Liver (tissue), 3 donors: Measurements from ENCODE around the gene UNKL.

Experiments used
- EGR1 ChIP-seq, 2 donors: IDR thresholded peaks; 2 replicates each; pipeline ENCODE4 v1.6.1; 2016 to 2018; ENCODE audit warnings: antibody characterized with exemption in 2 of 2, low read depth in 2 of 2
- FOXA2 ChIP-seq: IDR thresholded peaks from 2 replicates; pipeline ENCODE4 v1.6.1; 2016; ENCODE audit warnings: antibody characterized with exemption
- GABPA ChIP-seq, 2 donors: IDR thresholded peaks in 1 of 2; conservative IDR thresholded peaks in 1 of 2; 2 replicates each; pipeline ENCODE4 v1.6.1; 2016; ENCODE audit warnings: antibody characterized with exemption in 2 of 2, mild to moderate bottlenecking in 1 of 2, moderate library complexity in 1 of 2
- JUND ChIP-seq, 2 donors: IDR thresholded peaks; 2 replicates each; pipeline ENCODE4 v1.6.1; 2016; ENCODE audit warnings: antibody characterized with exemption in 2 of 2
- RAD21 ChIP-seq, 2 donors: IDR thresholded peaks; 2 replicates each; pipeline ENCODE4 v1.6.1; 2016; ENCODE audit warnings: antibody characterized with exemption in 2 of 2, mild to moderate bottlenecking in 2 of 2
- REST ChIP-seq: IDR thresholded peaks from 2 replicates; pipeline ENCODE4 v1.6.1; 2016; ENCODE audit warnings: antibody characterized with exemption, mild to moderate bottlenecking
- RXRA ChIP-seq, 2 donors: IDR thresholded peaks; 2 replicates each; pipeline ENCODE4 v1.6.1; 2017 to 2018; ENCODE audit warnings: antibody characterized with exemption in 2 of 2, mild to moderate bottlenecking in 1 of 2
- SP1 ChIP-seq: IDR thresholded peaks from 2 replicates; pipeline ENCODE4 v1.6.1; 2018; ENCODE audit warnings: antibody characterized with exemption, mild to moderate bottlenecking
- YY1 ChIP-seq: IDR thresholded peaks from 2 replicates; pipeline ENCODE4 v1.6.1; 2016; ENCODE audit warnings: antibody characterized with exemption, mild to moderate bottlenecking
- ZBTB33 ChIP-seq: IDR thresholded peaks from 2 replicates; pipeline ENCODE4 v1.6.1; 2016; ENCODE audit warnings: antibody characterized with exemption
- TF ChIP-seq, protein P1 (sequence below): fragments of 150-350 bp; IDR thresholded peaks from 2 replicates; pipeline ENCODE4 v1.5.1; 2017; ENCODE audit warnings: improper control_type of control experiment, low read depth, low read length; ENCODE audit not compliant: missing input control
- TF ChIP-seq, protein P2 (sequence below): IDR thresholded peaks from 2 replicates; pipeline ENCODE4 v1.6.1; 2016; ENCODE audit warnings: antibody characterized with exemption
- TF ChIP-seq, protein P3 (sequence below): IDR thresholded peaks from 2 replicates; pipeline ENCODE4 v1.6.1; 2016; ENCODE audit warnings: antibody characterized with exemption
- donor health status: healthy.
- donor health status: healthy.

GRCh38 chr16:1450841-1451240 is 36.3 kb upstream of the UNKL start:
- no peak for TF ChIP-seq ZBTB33
- TF ChIP-seq YY1: no peak
- TF ChIP-seq, protein P1, sequence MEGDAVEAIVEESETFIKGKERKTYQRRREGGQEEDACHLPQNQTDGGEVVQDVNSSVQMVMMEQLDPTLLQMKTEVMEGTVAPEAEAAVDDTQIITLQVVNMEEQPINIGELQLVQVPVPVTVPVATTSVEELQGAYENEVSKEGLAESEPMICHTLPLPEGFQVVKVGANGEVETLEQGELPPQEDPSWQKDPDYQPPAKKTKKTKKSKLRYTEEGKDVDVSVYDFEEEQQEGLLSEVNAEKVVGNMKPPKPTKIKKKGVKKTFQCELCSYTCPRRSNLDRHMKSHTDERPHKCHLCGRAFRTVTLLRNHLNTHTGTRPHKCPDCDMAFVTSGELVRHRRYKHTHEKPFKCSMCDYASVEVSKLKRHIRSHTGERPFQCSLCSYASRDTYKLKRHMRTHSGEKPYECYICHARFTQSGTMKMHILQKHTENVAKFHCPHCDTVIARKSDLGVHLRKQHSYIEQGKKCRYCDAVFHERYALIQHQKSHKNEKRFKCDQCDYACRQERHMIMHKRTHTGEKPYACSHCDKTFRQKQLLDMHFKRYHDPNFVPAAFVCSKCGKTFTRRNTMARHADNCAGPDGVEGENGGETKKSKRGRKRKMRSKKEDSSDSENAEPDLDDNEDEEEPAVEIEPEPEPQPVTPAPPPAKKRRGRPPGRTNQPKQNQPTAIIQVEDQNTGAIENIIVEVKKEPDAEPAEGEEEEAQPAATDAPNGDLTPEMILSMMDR: no peak
- no peak for TF ChIP-seq EGR1 (IDR thresholded peaks at IDR 0.05; ENCODE audit: low read depth in 2 of 2)
- TF ChIP-seq RXRA (IDR thresholded peaks at IDR 0.05): no peak
- no peak for TF ChIP-seq RAD21 (IDR thresholded peaks at IDR 0.05)
- no peak for TF ChIP-seq REST
- TF ChIP-seq, protein P2, sequence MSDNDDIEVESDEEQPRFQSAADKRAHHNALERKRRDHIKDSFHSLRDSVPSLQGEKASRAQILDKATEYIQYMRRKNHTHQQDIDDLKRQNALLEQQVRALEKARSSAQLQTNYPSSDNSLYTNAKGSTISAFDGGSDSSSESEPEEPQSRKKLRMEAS: no peak
- TF ChIP-seq GABPA (IDR thresholded peaks at IDR 0.05 in 1 of 2, conservative IDR thresholded peaks at IDR 0.05 in 1 of 2): no peak
- no peak for TF ChIP-seq FOXA2
- TF ChIP-seq, protein P3, sequence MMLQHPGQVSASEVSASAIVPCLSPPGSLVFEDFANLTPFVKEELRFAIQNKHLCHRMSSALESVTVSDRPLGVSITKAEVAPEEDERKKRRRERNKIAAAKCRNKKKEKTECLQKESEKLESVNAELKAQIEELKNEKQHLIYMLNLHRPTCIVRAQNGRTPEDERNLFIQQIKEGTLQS: no peak
- no peak for TF ChIP-seq SP1
- TF ChIP-seq JUND (IDR thresholded peaks at IDR 0.05): no peak
